Measurements from ENCODE around the gene CCT6B.
"Not testable (repeated sequence)": the region's sequence is repeated elsewhere in the genome, so short reads cannot be mapped to it uniquely, and the experiment has no call there.

Gene CCT6B, protein sequence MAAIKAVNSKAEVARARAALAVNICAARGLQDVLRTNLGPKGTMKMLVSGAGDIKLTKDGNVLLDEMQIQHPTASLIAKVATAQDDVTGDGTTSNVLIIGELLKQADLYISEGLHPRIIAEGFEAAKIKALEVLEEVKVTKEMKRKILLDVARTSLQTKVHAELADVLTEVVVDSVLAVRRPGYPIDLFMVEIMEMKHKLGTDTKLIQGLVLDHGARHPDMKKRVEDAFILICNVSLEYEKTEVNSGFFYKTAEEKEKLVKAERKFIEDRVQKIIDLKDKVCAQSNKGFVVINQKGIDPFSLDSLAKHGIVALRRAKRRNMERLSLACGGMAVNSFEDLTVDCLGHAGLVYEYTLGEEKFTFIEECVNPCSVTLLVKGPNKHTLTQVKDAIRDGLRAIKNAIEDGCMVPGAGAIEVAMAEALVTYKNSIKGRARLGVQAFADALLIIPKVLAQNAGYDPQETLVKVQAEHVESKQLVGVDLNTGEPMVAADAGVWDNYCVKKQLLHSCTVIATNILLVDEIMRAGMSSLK

DNA sequence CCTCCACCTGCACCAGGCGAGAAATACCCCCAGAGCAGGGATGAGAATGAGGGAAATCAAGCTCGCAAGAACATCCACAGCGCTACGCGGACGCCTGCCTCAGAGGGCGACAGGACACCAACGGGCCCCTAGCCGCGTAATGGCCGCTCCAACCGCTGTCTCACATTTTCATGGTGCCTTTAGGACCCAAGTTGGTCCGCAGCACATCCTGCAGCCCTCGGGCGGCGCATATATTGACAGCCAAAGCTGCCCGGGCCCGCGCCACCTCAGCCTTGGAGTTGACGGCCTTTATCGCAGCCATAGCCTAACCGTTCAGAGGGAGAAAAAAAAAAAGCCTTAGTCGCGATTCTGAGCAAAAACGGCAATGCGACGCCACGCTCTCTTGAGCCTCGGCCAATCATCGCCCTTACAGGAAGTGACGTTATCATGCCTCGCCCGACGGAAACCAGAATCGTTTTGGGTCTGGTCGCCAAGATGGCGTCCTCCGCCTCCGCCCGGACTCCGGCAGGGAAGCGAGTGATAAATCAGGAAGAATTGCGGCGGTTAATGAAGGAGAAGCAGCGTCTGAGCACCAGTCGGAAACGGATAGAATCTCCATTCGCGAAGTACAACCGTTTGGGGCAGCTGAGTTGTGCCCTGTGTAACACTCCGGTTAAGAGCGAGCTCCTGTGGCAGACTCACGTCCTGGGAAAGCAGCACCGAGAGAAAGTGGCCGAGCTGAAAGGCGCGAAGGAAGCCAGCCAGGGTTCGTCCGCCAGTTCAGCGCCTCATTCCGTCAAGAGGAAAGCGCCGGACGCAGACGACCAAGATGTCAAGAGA, at the start of gene CCT6B, which contains the start of gene ZNF830:
Gene CCT6B, minus strand, starts transcription at position 368 of the 819 bp plus-strand sequence. Its CDS starts 67 bp downstream, at position 301.
Gene ZNF830, plus strand, starts transcription at position 448 of the 819 bp plus-strand sequence. Its CDS starts 27 bp downstream, at position 475.
- no peaks in the 10 kb centered on the region for H3K36me3 ChIP-seq (ENCODE audit: insufficient read depth, low read length)
- H3K9me3 ChIP-seq (ENCODE audit: control insufficient read depth, insufficient read depth, low read length) = no peaks in the 10 kb centered on the region
- H3K9ac ChIP-seq (ENCODE audit: low read depth, low read length) = peak within 1 kb of the TSS; percentile 97
- peaks cover 7% of the 10 kb centered on the region; the same call in 1 of the 2 replicates for H3K4me1 ChIP-seq (ENCODE audit: insufficient read depth, low read length)

DNA sequence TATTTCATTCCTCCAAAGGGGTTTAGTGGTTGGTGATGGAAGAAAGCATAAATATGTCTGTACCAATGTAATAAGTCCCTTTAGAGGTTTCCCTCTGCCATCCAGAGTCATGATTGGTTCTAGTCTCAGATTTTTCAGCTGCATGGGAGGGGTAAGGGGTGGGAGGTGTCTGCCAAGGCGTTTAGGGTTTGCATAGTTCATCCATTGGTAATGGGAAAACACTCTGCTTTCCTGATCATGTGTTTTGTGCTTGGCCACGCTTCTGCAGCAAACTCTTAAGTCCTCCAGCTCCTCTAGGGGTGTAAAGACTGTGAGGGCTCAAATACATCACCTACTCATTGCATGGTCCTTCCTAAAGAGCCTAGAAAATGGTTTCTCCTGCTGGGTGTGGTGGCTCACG, 48.8 kb upstream of the CCT6B start:
- Histone ChIP-seq H3K36me3 (ENCODE audit: insufficient read depth, low read length) (peaks cover 8% of the 10 kb centered on the region; the same call in 1 of the 2 replicates), H3K9me3 (ENCODE audit: control insufficient read depth, insufficient read depth, low read length) (no peaks in the 10 kb centered on the region), H3K4me1 (ENCODE audit: insufficient read depth, low read length) (no peaks in the 10 kb centered on the region), H3K9ac (ENCODE audit: low read depth, low read length) (no peak overlapping the region)

DNA sequence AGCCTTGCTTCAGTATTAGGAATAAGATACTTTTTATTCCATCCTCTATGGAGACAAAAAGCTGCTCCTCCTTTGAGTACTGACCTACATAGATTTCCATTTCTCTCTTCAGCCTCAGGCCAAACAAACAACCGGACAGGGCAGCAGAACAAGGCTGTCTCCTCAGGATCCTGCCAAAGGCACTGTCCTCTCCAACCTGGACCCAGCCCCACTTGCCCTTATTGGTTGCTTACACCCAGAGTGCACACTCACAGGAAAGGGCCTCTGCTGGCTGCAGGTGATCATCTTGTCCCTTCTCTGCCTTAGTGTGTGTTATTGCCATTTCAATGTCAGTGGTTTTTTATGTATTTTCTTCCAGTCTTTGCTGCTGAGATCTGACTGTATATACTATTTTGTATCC, 45.7 kb upstream of the CCT6B start:
- Histone ChIP-seq H3K36me3 (ENCODE audit: insufficient read depth, low read length) (peaks cover 15% of the 10 kb centered on the region; the same call in 1 of the 2 replicates), H3K9me3 (ENCODE audit: control insufficient read depth, insufficient read depth, low read length) (no peaks in the 10 kb centered on the region), H3K9ac (ENCODE audit: low read depth, low read length) (no peak overlapping the region), H3K4me1 (ENCODE audit: insufficient read depth, low read length) (no peaks in the 10 kb centered on the region)

DNA sequence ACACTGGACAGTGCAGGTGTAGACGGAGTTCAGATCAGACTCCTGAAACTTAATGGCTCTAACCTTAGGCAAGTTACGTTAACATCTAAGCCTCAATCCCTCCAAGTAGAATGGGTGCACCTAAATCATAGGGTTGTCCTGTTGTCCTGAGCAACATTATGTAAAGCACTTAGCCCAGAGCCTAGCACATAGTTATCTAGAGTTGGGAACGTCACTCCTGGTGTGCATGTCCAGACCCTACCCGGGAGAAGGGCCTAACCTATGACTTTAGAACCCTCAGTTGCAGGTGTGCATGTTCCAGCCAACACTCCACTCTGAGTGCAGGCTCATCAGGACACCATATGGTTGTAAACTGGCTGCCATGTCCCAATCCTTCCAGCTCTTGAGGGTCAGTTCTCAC, 45.1 kb upstream of the CCT6B start:
- H3K36me3 ChIP-seq (ENCODE audit: insufficient read depth, low read length) = peaks cover 17% of the 10 kb centered on the region; the same call in 1 of the 2 replicates
- H3K4me1 ChIP-seq (ENCODE audit: insufficient read depth, low read length) = no peaks in the 10 kb centered on the region

DNA sequence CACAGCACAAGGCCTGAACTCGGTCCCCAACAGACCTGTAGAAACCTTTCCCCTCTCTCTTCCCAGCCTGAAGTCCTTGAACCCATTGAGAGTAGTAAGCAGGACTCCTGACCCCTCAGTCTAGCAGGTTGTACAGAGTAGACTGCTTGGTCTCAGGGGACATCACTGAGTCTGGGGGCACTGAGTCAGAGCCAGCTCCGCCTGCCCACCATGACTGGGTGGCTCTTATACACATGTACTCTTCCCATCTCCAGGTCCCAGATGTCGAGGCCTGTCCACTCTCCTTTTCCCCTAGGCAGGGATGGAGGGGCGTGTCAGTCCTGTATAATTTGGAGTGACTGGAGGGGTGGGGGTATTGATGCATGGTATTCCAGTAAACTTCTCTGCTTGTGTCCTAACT, 42.5 kb upstream of the CCT6B start:
- Histone ChIP-seq H3K36me3 (ENCODE audit: insufficient read depth, low read length) (peaks cover 34% of the 10 kb centered on the region), H3K9me3 (ENCODE audit: control insufficient read depth, insufficient read depth, low read length) (no peaks in the 10 kb centered on the region), H3K4me1 (ENCODE audit: insufficient read depth, low read length) (no peaks in the 10 kb centered on the region), H3K9ac (ENCODE audit: low read depth, low read length) (no peak overlapping the region)

More for the DNA sequence above, 45.1 kb upstream of the CCT6B start:
- Histone ChIP-seq H3K9me3 (ENCODE audit: control insufficient read depth, insufficient read depth, low read length) (no peaks in the 10 kb centered on the region), H3K9ac (ENCODE audit: low read depth, low read length) (no peak overlapping the region)

DNA sequence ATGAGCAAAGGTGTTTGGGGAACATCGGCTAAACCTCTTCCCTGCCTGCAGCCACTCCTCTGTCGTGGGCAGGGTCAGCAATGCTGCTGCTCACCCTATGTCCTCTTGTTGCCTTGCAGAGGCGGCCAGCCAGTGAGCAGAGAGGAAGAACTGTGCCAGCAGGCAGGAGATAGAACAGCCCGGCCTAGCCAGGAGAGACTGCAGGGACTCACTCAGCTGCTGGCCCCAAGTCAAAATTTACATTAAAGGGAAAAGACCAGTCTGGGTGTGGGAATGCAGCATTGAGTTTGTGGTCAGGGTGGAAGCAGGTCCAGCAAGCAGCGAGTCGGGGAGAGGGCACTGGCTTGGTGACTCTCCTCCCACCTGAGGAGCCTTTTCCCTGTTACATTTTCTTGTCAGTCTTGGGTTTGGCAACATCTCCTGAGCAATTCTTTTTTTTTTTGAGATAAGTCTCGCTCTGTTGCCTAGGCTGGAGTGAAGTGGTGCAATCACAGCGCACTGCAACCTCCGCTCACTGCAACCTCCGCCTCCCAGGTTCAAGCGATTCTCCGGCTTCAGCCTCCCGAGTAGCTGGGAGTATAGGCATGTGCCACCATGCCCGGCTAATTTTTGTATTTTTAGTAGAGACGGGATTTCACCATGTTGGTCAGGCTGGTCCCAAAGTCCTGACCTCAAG, 41.8 kb upstream of the CCT6B start:
- Histone ChIP-seq H3K36me3 (ENCODE audit: insufficient read depth, low read length) (peaks cover 38% of the 10 kb centered on the region), H3K4me1 (ENCODE audit: insufficient read depth, low read length) (no peaks in the 10 kb centered on the region), H3K9me3 (ENCODE audit: control insufficient read depth, insufficient read depth, low read length) (no peaks in the 10 kb centered on the region), H3K9ac (ENCODE audit: low read depth, low read length) (no peak overlapping the region)

DNA sequence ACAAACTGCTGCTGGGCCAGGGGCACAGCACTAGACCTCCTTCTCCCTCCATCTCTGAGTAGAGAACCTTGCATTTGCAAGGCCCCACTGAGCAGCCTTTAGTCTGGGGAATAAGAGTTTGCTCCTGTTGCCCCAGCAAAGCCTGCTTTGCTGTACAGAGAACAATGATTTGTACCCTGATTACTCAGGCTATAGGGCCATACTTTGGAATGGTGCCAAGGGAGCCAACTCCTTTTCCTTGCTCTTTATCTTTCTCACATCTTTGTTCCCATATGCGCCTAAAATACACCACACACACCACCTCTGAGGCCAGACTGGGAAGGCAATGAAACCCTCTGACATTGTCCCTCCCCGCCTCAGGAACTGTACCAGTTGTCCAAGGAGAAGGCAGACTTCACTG, 40.3 kb upstream of the CCT6B start:
- Histone ChIP-seq H3K36me3 (ENCODE audit: insufficient read depth, low read length) (peaks cover 44% of the 10 kb centered on the region), H3K4me1 (ENCODE audit: insufficient read depth, low read length) (no peaks in the 10 kb centered on the region), H3K9ac (ENCODE audit: low read depth, low read length) (no peak overlapping the region), H3K9me3 (ENCODE audit: control insufficient read depth, insufficient read depth, low read length) (no peaks in the 10 kb centered on the region)

DNA sequence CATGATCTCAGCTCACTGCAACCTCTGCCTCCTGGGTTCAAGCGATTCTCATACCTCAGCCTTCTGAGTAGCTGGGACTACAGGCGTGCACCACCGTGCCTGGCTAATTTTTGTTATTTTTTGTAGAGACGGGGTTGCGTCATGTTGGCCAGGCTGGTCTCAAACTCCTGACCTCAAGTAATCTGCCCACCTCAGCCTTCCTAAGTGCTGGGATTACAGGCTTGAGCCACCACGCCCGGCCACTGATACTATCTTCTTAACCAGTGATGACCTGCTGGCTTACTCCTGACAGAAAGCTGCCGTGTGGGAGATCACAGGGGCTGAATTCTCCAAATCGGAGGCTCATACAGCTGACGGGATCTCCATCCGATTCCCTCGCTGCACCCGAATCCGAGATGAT, 39.7 kb upstream of the CCT6B start:
- not testable (repeated sequence) for H3K4me1 ChIP-seq (ENCODE audit: insufficient read depth, low read length); H3K9me3 ChIP-seq (ENCODE audit: control insufficient read depth, insufficient read depth, low read length); H3K9ac ChIP-seq (ENCODE audit: low read depth, low read length)
- peaks cover 43% of the 10 kb centered on the region for H3K36me3 ChIP-seq (ENCODE audit: insufficient read depth, low read length)

DNA sequence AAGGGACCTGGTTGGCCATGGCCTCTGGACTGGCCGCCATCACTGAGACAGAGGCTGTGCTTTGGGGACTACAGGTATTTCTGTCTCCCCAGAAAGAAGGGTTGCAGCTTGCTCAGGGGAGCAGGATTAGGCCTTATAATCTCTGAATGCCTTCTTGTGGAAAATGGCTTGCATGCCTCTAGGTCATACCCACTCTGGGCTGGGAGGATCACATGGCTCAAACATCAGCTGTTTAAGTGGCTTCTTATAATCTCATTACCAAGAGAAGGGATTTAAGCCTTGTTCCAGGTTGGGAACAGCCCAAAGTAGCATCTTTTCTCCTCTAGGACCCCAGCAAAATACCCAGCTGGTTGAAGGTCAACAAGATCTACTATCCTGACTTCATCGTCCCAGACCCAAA, 38.2 kb upstream of the CCT6B start:
- H3K36me3 ChIP-seq (ENCODE audit: insufficient read depth, low read length) = peaks cover 56% of the 10 kb centered on the region
- no peaks in the 10 kb centered on the region for H3K9me3 ChIP-seq (ENCODE audit: control insufficient read depth, insufficient read depth, low read length)
- no peaks in the 10 kb centered on the region for H3K4me1 ChIP-seq (ENCODE audit: insufficient read depth, low read length)
- H3K9ac ChIP-seq (ENCODE audit: low read depth, low read length) = no peak overlapping the region

DNA sequence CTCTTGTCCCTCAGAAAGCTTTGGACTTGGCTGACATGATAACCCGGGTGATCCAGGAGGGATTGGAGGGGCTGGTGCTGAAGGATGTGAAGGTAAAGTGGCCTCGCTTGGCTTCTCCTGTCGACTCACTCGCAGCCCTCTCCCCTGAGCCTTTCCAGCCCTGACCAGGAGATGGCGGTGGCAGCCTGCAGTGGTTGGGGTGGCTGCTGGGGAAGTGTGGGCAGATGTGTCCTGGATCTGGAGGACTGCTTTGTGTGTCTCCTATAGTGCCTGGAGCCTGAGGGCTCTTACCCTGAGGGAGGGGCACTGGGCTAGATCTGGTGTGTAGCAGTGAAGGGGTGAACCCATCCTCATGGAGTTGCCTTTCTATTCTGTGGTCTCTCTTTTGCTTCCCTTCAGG, 36.9 kb upstream of the CCT6B start:
- Histone ChIP-seq H3K4me1 (ENCODE audit: insufficient read depth, low read length) (no peaks in the 10 kb centered on the region), H3K9me3 (ENCODE audit: control insufficient read depth, insufficient read depth, low read length) (no peaks in the 10 kb centered on the region), H3K36me3 (ENCODE audit: insufficient read depth, low read length) (peaks cover 69% of the 10 kb centered on the region), H3K9ac (ENCODE audit: low read depth, low read length) (no peak overlapping the region)

DNA sequence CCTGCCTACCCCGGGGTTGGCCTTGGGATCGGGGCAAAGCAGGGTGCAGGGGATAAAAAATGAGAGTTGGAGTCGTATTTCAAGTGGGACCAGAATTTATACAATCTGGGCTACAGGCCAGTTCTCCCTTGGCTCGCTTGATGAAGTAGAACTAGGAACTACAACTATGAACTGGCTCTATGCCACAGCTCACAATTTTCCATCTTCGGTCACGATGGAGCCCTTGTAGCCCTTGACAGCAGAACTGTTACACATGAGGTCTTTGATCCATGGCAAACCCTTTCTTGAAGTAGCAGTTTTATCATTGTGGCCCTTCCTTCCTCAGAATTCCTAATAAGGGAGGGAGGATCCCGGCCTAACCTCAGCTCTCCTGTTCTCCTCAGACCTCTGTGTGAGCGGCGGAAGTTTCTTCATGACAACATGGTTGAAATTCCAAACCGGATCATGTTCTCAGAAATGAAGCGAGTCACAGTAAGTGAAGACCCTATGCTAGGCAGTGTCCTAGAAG, 36.1 kb upstream of the CCT6B start:
- H3K9ac ChIP-seq (ENCODE audit: low read depth, low read length) = no peak overlapping the region
- H3K4me1 ChIP-seq (ENCODE audit: insufficient read depth, low read length) = no peaks in the 10 kb centered on the region
- H3K36me3 ChIP-seq (ENCODE audit: insufficient read depth, low read length) = peaks cover 72% of the 10 kb centered on the region
- H3K9me3 ChIP-seq (ENCODE audit: control insufficient read depth, insufficient read depth, low read length) = no peaks in the 10 kb centered on the region

DNA sequence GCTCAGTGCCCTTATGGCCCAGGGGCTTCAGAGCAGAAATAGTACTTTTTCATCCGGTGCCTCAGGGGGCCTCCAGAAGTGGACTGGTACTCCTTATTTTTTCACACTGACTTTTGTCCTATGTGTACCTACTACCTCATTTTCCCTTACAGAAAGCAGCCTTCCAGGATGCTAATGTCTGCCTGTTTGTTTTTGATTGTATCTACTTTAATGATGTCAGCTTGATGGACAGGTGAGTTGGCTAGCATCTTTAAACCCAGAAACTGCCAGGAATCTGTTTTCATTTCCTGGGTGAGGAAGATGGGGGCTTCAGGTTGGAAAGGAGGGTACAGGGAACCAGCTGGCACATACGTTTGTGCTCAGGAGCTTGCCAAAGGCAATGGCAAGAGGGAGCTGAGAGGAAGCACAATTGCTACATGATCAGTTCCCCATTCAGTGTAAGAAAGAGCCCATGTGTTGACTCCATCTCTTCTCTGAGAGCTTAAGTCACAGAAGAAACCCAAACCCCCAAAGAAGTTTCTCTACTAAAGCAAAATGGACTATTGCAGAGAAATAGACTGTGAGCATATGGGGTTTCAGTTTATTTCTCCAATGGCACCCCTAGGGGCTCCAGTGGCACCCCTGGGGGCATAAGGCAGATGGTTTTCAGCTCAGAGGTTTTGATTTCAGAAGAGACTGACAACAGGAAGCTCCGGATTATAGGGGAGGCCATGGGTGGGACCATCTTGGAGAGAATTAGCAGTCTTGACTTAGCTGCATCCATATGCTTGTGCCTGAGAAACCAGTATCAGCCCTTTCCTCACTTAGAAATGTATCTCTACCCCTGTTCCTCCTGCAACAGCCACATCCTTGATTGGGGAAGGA, 35.4 kb upstream of the CCT6B start:
- Histone ChIP-seq H3K36me3 (ENCODE audit: insufficient read depth, low read length) (peaks cover 68% of the 10 kb centered on the region), H3K4me1 (ENCODE audit: insufficient read depth, low read length) (no peaks in the 10 kb centered on the region), H3K9ac (ENCODE audit: low read depth, low read length) (no peak overlapping the region), H3K9me3 (ENCODE audit: control insufficient read depth, insufficient read depth, low read length) (no peaks in the 10 kb centered on the region)

DNA sequence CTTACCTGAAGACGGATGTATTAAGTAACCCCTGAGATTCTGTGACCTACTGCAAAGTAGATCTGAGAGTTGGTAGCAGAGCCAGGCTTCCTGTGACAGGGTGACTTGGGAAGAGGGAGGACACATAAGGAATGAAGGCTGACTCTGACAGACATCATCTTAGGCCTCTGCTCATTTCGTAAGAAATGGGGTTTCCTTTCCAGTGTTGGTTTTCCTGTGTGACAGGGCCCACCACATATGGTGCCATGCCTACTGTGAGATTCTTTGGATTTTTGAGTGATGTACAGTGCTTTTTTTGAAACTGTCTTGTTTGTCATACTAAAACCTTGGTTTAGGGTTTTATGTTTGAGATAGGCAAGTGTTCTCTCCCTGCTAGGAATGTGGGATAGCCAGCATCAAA, 31.8 kb upstream of the CCT6B start:
- Histone ChIP-seq H3K4me1 (ENCODE audit: insufficient read depth, low read length) (no peaks in the 10 kb centered on the region), H3K36me3 (ENCODE audit: insufficient read depth, low read length) (peaks cover 63% of the 10 kb centered on the region), H3K9ac (ENCODE audit: low read depth, low read length) (no peak overlapping the region), H3K9me3 (ENCODE audit: control insufficient read depth, insufficient read depth, low read length) (no peaks in the 10 kb centered on the region)
